Osteocyte (in vitro differentiated cells): ENCODE results near the gene CD52. TPM values are rescaled to one million over a fixed set of nuclear protein-coding genes. Genes with fewer than 3 reads are reported as not detected.
A peak's percentile ranks its signal among the peaks of the same experiment; 100 is the strongest.
"Not testable (repeated sequence)": the region's sequence is repeated elsewhere in the genome, so short reads cannot be mapped to it uniquely, and the experiment has no call there.

Experiments
- DNase-seq: peaks from one replicate; pipeline ENCODE4 v3.0.0; 2021; ENCODE audit warnings: mixed read lengths; ENCODE audit not compliant: unreplicated experiment; ENCODE audit errors: extremely low spot score
- H3K27ac Mint-ChIP-seq: one replicate; pipeline ENCODE4 v1.8.0; 2021; ENCODE audit warnings: mild to moderate bottlenecking, mixed read lengths; ENCODE audit not compliant: unreplicated experiment
- H3K27me3 Mint-ChIP-seq: one replicate; pipeline ENCODE4 v1.8.0; 2021; ENCODE audit warnings: mixed read lengths; ENCODE audit not compliant: unreplicated experiment
- H3K36me3 Mint-ChIP-seq: one replicate; pipeline ENCODE4 v1.8.0; 2021; ENCODE audit warnings: mixed read lengths; ENCODE audit not compliant: unreplicated experiment
- H3K4me1 Mint-ChIP-seq: one replicate; pipeline ENCODE4 v1.8.0; 2021; ENCODE audit warnings: mixed read lengths; ENCODE audit not compliant: unreplicated experiment
- H3K4me3 Mint-ChIP-seq: one replicate; pipeline ENCODE4 v1.8.0; 2021; ENCODE audit warnings: mild to moderate bottlenecking, moderate library complexity, mixed read lengths; ENCODE audit not compliant: unreplicated experiment
- H3K9me3 Mint-ChIP-seq: one replicate; pipeline ENCODE4 v1.8.0; 2021; ENCODE audit warnings: mixed read lengths; ENCODE audit not compliant: unreplicated experiment
- total RNA-seq: library from RNA; stranded (reverse); gene quantifications from 2 replicates; pipeline ENCODE4 v1.2.1, GENCODE V29; 2021
- TF ChIP-seq, protein P1 (sequence below): fragments of 200-600 bp; sonication (generic); IDR thresholded peaks from 2 replicates; pipeline ENCODE4 v1.5.0; 2021; ENCODE audit warnings: antibody characterized with exemption, mild to moderate bottlenecking, moderate library complexity

Gene CD52
- total RNA-seq, 1 donor from 2014 or later, result not detected

GRCh38 chr1:26302733-26303405 is 14.9 kb upstream of the CD52 start:
- no peaks in the 10 kb centered on the region for H3K36me3 Mint-ChIP-seq
- H3K27ac Mint-ChIP-seq, result peak overlapping the region; percentile 41
- no peak overlapping the region for H3K4me3 Mint-ChIP-seq
- TF ChIP-seq, protein P1, sequence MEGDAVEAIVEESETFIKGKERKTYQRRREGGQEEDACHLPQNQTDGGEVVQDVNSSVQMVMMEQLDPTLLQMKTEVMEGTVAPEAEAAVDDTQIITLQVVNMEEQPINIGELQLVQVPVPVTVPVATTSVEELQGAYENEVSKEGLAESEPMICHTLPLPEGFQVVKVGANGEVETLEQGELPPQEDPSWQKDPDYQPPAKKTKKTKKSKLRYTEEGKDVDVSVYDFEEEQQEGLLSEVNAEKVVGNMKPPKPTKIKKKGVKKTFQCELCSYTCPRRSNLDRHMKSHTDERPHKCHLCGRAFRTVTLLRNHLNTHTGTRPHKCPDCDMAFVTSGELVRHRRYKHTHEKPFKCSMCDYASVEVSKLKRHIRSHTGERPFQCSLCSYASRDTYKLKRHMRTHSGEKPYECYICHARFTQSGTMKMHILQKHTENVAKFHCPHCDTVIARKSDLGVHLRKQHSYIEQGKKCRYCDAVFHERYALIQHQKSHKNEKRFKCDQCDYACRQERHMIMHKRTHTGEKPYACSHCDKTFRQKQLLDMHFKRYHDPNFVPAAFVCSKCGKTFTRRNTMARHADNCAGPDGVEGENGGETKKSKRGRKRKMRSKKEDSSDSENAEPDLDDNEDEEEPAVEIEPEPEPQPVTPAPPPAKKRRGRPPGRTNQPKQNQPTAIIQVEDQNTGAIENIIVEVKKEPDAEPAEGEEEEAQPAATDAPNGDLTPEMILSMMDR, result no peak
- DNase-seq, result no peak
- H3K4me1 Mint-ChIP-seq, result peaks cover 19% of the 10 kb centered on the region
- H3K9me3 Mint-ChIP-seq, result no peaks in the 10 kb centered on the region
- H3K27me3 Mint-ChIP-seq, result no peaks in the 10 kb centered on the region

DNA sequence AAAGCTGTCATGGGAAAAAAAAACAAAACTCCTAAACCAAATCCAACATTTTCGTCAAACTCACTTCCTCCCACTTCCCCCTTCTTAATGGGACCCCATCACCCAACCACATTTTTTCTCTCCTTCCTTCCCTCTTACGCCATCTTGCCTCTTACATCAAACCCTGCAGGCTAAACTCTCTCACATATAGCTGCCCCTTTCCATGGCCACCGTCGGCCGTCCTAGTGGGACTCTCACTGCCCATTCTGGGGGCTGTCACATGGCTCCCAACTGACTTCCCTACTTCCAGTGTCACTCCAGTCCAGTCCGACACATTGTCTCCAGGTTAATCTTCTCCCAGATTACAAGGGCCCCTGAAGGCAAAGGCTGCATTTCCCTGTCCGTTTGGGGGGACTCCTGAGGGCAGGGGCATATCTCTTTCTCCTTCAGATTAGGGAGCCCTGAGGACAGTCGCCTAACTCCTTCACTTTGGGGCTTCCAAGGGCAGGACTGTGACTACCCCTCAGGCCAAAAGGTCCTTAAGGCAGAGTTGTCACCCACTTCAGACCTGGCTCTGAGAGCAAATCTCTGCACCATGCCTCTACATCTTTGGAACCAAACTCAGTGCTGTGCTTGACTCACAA is 12.0 kb upstream of the CD52 start:
- no peaks in the 10 kb centered on the region for H3K36me3 Mint-ChIP-seq
- no peaks in the 10 kb centered on the region for H3K27me3 Mint-ChIP-seq
- peak overlapping the region; percentile 94 for H3K27ac Mint-ChIP-seq
- H3K4me3 Mint-ChIP-seq, result peak overlapping the region; percentile 98
- no peaks in the 10 kb centered on the region for H3K9me3 Mint-ChIP-seq
- peaks cover 19% of the 10 kb centered on the region for H3K4me1 Mint-ChIP-seq
- TF ChIP-seq, protein P1, result no peak
- DNase-seq, result no peak

- Mint-ChIP-seq H3K9me3 (no peaks in the 10 kb centered on the region), H3K36me3 (no peaks in the 10 kb centered on the region), H3K4me3 (peak within 1 kb of the TSS; percentile 98), H3K4me1 (peaks cover 19% of the 10 kb centered on the region), H3K27ac (peak within 1 kb of the TSS; percentile 94), H3K27me3 (no peaks in the 10 kb centered on the region)
- TF ChIP-seq, protein P1, result no peak
- DNase-seq, result peak; percentile 95
Measured at GRCh38 chr1:26306290-26307229, 11.2 kb upstream of the CD52 start, which contains the start of gene UBXN11. Gene UBXN11 (minus strand): TSS chr1:26306636. CDS start chr1:26302883, 3,753 bp downstream.

- H3K9me3 Mint-ChIP-seq, result no peaks in the 10 kb centered on the region
- H3K27me3 Mint-ChIP-seq, result peaks cover 5% of the 10 kb centered on the region
- no peak for DNase-seq
- TF ChIP-seq, protein P1, result no peak
- no peak overlapping the region for H3K27ac Mint-ChIP-seq
- H3K36me3 Mint-ChIP-seq, result no peaks in the 10 kb centered on the region
- no peak overlapping the region for H3K4me3 Mint-ChIP-seq
- peaks cover 18% of the 10 kb centered on the region for H3K4me1 Mint-ChIP-seq
Measured at GRCh38 chr1:26307363-26307781, 10.4 kb upstream of the CD52 start.

- H3K27ac Mint-ChIP-seq, H3K27me3 Mint-ChIP-seq, DNase-seq, H3K36me3 Mint-ChIP-seq, H3K4me3 Mint-ChIP-seq, H3K9me3 Mint-ChIP-seq: not testable (repeated sequence)
- peaks cover 10% of the 10 kb centered on the region for H3K4me1 Mint-ChIP-seq
Measured at GRCh38 chr1:26307966-26308899, 9.5 kb upstream of the CD52 start.
